DMS 273 (cell line): ENCODE results near the gene ZNF584.
"Not testable (repeated sequence)": the region's sequence is repeated elsewhere in the genome, so short reads cannot be mapped to it uniquely, and the experiment has no call there.

Experiments
- DNase-seq: peaks from one replicate; lab custom pipeline; 2025; ENCODE audit not compliant: unreplicated experiment; lab: John Stamatoyannopoulos, UW

ZNF584 gene

DNA sequence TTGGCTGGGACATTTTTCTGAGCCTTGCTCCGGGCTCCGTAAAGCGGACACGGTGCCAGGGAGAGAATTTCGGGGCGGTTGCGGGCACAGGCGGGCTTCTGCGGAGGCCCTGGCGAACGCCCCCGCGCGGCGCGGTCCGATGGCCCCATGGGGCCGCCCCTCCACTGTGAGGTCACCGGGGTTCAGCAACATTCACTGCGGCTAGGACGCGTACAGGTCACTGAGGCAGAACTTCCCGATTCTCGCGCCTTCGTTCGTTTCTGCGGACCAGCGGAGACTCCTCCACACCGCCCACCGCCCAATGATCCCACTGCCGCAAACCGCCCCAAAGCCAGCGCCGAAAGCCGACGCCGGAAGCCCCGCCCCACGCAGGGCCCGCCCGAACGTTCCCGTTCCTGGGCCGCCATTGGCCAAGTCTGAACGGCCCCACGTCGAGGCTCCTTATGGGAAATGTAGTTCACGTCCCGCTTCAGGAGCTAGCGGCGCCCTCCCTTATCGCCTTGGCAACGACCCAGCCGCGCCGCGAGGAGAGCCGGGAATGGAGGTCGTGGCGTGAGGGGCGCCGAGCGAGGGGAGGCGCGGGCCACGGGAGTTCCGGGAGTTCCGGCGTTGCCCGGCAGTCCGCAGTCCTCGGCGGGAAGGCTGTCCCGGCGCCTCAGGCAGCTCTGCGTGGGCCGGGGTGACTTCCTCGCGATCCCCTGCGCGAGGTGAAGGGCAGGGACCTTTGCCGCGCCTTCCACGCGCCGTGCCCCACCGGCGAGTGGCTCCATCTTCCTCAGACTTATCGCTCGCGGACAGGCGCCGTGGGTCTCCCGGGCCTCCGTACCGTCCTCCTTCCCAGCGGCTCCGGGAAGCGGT is at the start of gene ZNF584:
Gene ZNF584, plus strand, starts transcription at position 498 of the 858 bp plus-strand sequence. CDS start 499 bp downstream, outside the sequence.
- DNase-seq, result peak; percentile 99

DNA sequence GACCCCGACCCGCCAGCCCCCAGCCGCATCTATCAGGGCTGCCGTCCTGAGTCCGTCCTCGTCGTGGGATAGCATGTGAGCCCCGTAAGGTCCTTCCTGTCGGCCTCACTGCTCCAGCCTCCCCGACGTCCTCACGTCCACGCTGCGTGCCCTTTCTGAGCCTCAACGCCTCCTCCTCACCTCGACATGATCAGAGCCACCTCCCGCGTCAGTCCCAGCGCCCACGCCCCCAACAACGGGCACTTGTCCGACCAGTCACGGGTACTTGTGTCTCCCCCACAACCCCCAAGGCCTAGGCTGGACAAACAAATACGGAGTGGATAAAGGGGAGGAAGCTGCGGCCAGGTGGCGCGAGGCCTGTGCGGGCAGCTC is 46.6 kb upstream of the ZNF584 start:
- DNase-seq, result peak; percentile 83

DNA sequence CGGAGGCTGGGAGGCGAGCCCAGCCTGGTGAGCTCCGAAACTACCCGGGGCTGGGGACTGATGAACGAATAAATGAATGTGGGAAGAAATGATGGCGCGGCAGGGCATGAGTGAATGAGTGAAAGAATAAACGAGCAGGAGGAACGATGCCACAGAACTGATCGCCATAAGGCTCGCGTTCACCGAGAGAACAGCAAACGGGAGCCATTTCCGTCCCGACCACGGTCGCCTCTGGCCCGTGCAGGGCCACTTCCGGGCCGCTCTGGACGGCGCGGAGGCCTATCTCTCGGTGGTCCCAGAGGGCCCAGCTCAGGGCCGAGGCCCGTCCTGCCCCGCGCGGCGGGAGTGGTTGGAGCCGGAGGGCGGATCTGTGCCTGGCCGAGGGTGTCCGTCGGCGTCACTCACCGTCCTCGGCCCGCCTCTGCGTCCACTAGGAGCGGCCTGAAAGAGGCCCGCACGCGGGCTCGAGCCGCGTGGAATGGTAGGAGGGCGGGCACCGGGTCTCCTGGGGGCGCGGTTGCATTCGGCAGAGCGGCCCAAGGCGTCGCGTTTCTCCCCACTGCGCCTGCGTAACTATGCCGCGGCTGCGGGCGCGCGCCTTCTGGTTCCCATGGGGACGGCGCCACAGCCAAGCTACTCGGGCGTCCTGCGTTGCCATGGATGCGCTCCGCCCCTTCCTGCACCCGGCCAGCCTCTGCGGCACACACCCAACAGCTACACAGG is 46.0 kb upstream of the ZNF584 start, which contains the start of gene ZNF497:
Gene ZNF497, minus strand, starts transcription at position 480 of the 723 bp plus-strand sequence. CDS start 5,116 bp downstream, outside the sequence.
- peak; percentile 98 for DNase-seq

DNA sequence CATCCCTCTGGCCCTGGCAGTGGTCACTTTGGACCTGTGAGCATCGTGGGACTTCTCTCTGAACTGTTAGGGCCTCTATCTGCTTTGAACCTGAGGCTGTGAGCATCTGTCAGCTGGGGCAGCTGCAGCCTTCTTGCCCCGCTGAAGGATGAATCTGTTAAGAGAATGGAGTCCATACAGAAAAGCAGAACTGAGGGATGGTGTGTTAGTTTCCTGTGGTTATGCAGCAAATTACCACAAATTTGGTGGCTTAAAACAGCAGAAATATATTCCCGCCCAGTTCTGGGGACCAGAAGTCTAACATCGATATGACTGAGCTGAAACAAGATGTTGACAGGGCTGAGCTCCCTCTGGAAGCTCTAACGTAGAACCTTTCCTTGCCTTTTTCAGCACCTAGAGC is 44.3 kb upstream of the ZNF584 start:
- DNase-seq, result no peak

DNA sequence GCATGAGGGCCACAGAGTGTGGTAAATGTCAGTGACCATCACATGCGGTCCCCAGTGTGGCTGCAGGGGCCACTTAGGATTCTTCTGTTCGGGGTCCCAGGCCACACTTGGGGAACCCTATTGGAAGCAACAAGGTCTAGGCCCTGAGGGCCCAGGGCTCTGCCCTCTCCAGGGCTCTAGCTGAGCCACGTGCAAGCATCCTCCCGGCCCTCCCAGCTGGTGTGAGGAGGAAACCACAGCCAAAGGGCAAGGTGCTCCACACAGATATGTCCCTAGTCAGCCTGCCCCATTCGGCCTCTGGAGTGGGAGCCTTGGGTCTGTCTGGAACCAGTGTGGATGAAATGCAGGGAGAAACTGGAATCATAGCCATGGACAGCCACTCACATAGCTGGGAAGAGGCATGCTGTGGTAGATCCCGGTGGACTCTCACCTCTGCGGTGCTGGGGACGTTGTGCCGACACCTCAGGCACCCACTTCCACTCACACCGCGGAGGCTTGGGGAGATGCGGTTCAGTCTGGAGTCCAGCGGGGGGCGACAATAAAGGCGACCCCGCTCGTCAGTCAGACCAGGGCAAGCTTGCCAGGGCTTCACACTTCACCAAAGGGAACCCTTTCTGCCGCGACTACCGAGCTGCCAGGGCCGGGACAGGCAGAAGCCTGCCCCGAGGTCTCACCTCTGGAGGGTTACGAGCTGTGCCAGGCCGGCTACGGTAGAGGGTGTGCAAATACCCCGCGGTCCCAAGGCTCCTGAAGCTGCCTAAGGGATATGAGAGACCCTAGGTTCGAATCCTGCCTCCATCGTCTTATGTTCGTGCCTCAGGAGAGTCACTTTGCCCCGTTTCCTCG is 41.6 kb upstream of the ZNF584 start:
- no peak for DNase-seq

DNA sequence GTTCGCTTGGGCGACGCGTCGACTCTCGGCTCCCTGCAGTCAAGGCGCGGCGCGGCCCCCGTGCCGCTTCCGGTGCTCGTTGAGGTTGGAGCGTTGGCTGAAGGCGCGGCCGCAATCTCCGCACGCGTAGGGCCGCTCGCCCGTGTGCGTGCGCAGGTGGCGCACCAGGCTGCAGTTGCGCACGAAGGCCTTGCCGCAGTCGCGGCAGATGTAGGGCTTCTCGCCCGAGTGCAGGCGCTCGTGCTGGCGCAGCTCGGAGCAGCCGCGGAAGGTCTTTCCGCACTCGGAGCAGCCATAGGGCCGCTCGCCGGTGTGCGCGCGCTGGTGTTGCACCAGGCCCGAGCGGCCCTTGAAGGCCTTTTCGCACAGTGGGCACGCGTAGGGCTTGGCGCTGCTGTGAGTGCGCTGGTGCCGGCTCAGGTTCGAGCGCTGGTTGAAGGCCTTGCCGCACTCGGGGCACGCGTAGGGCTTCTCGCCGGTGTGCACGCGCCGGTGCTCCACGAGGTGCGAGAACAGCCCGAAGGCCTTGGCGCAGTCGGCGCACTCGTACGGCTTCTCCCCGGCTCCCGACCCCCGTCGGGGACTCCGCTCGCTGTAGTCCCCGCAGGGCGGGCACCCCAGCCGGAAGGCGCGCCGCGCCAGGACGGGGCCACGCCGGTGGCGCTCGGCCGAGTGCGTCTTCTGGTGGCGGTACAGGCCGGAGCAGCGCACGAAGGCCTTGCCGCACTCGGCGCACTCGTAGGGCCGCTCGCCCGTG is 40.6 kb upstream of the ZNF584 start:
- DNase-seq, result no peak

DNA sequence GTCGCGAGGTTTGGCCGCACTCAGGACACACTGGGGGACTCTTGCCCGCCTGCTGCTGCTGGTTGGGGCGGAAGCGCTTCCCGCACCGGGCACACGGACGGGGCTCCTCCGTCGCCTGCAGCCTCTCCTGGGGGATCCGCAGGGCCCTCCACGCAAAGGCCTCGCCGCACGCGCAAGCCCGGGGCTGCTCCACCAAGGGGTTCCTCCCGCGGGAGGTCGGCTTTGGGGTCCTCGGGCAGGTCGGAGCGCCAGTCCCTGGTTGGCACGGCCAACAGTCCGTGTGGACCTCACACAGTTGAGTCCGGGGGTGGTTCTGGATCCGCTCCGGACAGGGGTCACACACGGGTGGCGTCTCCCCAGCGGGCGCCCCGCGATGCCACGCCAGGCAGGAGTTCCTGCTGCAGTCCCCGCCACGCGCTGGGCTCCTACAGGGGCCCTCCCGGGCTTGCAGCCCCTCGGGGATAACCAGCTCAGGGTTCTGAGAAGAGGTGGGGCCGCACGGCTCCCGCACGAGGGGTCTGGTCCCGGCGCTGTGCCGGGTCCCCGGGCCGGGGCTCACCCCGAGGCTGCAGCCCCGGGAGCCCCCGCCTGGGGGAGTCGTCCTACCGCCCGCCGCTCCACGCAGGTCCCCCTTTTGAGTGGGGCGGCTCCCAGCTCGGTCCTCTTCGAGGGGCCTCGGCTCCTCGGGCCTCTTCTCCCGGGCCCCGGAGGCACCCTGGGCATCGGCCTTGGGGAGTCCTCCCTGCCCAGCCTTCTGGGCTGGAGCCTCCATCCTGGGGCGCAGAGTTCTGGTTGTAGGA is 39.7 kb upstream of the ZNF584 start:
- DNase-seq, result no peak

DNA sequence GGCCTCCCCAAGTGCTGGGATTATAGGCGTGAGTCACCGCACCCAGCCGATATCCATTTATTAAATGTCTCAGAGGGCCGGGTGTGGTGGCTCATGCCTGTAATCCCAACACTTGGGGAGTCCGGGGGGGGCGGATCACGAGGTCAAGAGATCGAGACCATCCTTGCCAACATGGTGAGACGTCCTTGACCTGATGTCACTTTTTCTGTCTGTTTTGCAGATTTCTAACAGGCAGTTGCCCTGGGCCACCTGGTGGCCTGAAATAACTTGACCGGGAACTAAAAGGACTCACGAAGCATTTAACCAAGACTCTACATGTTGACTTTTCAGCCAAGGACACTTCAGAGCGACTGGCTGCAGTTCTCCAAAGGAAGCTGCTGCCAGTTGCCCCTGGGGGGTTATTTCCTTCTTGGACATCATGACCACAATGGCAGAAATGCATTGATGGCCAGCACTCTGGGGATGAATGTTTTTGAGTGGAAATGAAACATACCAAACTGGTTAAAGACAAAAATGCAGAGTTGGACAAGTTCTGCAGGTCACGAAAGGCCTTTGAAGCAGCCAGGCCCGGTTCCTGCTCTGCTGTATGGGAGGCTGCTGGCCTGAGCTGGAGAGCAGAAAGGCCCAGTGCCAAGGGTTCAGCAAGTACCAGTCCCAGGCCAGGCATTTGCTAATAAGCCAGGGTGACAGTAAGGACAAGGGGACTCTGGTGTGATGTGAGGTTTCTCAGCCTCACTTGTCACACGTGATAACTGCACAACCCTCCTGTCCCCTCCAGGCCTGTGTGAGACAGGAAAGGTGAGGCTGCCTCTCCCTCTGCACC is 35.9 kb upstream of the ZNF584 start:
- no peak for DNase-seq

DNA sequence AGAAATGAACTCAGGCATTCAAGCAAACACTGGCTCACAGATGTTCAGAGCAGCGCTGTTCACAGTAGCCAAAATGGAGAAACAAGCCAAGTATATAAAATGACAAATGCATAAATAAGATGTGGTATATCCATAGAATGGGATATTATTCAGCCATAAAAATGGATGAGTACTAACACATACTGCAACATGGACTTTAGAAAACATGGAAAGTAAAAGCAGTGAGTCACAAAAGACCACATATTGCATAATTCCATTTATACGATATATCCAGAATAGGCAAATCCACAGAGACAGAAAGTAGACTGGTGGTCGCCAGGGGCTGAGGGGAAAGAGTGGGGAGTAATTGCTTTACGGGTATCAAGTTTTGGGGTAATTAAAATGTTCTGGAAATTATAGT is 34.2 kb upstream of the ZNF584 start:
- no peak for DNase-seq

DNA sequence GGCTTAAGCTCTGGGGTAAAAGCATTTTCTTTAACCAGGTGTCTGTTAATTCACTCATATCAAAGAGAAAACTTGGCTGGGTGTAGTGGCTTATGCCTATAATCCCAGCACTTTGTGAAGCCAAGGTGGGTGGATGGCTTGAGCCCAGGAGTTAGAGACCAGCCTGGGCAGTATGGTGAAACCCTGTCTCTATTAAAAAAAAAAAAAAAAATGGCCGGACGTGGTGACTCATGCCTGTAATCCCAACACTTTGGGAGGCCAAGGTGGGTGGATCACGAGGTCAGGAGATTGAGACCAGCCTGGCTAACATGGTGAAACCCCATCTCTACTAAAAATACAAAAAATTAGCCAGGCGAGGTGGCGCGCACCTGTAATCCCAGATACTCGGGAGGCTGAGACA is 31.7 kb upstream of the ZNF584 start:
- DNase-seq, result not testable (repeated sequence)

DNA sequence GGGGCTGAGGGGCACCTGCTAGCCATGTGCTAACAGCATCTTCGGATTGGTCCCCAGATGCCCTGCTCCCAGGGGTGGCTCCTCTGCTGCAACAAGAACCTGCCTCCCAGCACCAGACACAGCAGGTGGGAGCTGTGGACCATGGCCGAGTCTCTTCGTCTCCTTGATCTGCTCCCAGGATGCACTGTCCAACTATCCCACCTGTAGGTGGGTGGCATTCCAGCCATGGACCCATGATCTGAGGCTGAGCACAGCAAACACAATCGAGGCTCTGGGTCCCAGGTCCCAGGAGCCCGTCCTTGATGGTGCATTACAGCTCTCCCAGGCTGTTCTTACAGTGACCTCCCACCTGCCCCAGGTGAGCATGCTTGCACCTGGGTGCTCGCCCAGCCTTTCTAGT is 29.2 kb upstream of the ZNF584 start:
- DNase-seq, result no peak

DNA sequence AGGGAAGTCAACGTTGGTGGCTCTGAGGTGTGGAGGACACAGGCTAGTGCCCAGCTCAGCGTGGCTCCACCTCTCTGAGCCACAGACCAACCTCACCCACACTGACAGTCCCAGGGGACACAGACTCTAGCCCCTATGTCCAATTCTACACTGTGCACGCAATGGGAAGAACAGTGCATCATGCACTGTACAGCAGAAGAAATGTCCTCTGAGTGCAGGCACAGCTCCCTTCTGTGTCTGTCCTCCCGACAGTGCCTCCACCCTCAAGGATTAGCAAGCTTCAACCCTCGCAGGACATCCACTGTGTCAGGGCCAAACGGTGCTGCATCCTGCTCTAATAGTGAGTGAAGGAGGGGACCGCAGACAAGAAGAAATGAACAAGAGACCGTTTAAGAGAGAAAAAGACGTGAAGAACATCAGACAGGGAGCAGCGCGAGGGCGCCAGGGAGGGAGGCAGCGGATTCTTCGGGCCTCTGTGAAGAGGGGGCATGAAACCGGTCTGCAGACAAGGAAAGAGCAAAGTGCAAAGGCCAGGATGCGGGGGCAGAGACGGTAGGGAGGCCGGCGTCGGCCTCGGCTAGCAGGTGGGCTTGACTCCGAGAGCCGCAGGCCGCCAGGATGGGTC is 28.3 kb upstream of the ZNF584 start:
- DNase-seq, result no peak

DNA sequence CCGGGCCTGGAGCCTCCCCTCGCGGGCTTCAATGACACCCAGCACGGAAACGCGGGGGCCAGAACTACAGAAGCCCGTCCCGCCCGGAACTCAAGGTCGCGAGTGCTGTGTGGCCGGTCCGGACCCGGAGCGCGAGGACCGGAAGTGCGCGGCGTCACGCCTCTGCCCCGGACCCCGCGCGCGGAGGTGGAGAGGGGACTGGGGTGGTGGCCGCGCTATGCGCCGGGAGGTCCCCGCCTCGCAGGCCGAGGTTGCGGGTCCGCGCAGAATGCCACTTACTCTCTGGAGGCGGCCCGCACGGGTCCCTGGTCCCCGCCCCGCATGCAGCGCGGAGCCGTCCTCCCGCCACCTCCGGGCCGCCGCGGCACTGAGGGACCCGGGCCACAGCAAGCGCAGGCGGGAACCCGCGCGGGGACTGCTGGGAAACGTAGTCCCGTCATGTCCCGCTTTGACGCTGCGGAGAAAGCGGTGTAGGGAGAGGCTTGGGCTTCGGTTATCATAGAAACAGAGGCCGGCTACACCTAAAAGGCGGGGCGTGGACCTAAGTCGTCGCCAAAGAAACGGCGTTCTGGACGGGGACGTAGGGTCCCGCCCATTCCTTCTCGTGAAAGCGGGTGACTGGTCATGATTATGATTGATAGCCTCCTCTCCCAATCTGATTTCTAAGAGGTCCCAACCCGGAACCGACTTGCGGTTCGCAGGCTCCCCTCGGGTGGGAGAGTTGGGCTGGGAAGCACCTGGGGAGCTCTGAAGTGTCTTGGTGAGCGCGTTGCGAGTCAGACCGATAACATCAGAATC is 27.6 kb upstream of the ZNF584 start, which contains the start of gene ZNF837:
Gene ZNF837, minus strand, starts transcription at position 369 of the 798 bp plus-strand sequence. CDS start 11,698 bp downstream, outside the sequence.
- peak; percentile 100 for DNase-seq

DNA sequence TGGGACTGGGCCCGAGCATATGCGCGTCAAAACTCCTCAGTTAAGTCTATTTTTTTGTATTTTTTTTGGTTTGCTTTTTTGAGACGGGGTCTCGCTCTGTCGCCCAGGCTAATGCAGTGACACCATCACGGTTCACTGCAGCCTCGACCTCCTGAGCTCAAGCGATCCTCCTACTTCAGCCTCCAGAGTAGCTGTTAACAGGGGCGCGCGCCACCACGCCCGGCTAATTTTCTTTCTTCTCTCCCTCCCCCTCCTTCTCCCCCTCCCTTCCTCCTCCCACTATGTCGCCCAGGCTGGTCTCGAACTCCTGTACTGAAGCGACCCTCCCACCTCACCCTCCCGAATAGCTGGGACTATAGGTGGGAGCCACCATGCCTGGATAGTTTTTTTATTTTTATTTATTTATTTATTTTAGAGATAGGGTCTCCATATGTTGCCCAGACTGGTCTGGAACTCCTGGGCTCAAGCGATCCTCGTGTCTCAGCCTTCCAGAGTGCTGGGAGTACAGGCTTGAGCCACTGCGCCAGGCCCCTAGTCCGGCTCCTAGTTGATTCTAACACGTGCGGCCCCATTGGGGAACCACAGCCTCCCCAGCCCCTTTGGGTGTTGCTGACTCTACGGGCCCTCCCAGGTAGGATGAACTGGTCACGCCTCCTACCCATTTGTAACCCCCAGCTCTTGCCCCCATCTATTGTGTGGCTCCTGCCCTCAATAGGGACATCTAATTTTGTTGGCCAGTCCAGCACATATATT is 26.8 kb upstream of the ZNF584 start:
- DNase-seq, result no peak

DNA sequence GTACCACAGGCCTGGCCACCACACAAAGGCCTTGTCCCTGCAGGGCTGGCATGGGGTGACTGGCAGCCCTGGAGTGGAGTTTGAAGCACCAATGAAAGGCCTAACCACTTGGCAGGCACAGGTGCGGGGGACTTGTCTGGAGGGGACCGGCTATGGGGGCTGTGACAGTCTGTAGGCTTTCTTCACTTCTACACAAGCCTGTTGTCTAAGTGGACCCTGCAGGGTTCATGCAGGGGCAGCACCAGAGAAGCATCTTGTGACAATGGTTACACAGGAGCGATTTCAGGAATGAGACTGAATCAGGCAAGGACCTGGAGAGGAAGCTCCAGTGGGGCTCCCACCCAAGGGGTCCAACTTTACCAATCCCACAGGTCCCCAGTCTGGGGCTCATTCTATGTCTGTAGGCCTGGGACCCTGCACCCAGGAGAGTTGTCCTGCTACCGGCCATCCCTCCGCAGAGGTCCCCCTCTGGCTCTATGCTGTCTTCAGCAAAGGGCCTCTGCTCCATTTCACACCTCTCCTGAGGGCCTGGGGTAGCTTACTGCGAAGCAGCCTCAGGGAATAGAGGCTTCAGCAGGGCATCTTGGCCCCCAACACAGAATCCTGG is 25.3 kb upstream of the ZNF584 start:
- no peak for DNase-seq

DNA sequence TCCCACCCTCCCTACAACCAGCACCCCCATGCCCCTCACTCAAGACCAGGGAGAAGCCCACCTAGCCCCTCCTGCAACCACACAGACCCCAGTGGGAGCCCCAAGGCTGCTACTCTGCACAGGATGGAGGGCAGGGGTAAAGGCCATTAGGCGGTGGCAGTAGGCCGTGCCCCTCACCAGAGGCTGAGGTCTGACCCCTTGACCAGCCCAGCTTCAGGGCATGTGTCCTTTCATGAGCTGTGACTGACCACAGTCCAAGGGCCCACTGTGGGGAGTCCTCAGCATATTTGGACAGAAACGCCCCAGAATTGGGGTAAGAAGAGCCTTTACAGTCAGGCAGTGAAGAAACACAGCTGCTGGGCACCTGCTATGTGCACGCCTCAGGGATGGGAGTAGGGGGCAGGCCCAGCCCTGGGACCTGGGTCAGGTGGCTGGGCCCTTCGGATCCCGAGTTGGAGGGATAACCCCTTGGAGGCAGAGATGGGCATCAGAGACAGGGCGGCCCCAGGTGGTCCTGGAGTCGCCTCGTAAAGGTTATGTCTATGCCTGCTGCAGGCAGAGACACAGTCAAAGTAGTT is 23.0 kb upstream of the ZNF584 start:
- DNase-seq, result no peak
